Measurements from ENCODE around the gene SLC45A3. TPM values are rescaled to one million over a fixed set of nuclear protein-coding genes. Genes with fewer than 3 reads are reported as not detected.

SLC45A3 gene
- total RNA-seq, 1 donor from 2014 or later = 0.25 TPM

- intact Hi-C loops (cut with DNase I) = no loop called here
- H3K27me3 ChIP-seq = no peaks in the 10 kb centered on the region
- H3K36me3 ChIP-seq = no peaks in the 10 kb centered on the region
- peaks cover 13% of the 10 kb centered on the region for H3K4me1 ChIP-seq
- TF ChIP-seq CTCF (IDR thresholded peaks at IDR 0.05) = no peak
- TF ChIP-seq POLR2A (IDR thresholded peaks at IDR 0.05) = no peak
- no peak for TF ChIP-seq POLR2AphosphoS5 (IDR thresholded peaks at IDR 0.05; ENCODE audit: insufficient read depth in 1 of 2, low read depth in 1 of 2)
- H3K27ac ChIP-seq = no peak overlapping the region
- H3K9me3 ChIP-seq = no peaks in the 10 kb centered on the region
- DNase-seq (ENCODE audit: extremely low spot score in 2 of 2) = no peak
- no peak overlapping the region for H3K4me3 ChIP-seq
These were observed 28.7 kb upstream of the SLC45A3 start for GRCh38 chr1:205709059-205709398.

- DNase-seq (ENCODE audit: extremely low spot score in 2 of 2) = no peak
- Histone ChIP-seq H3K36me3 (no peaks in the 10 kb centered on the region), H3K4me3 (no peak overlapping the region), H3K4me1 (no peaks in the 10 kb centered on the region), H3K9me3 (no peaks in the 10 kb centered on the region), H3K27me3 (no peaks in the 10 kb centered on the region), H3K27ac (no peak overlapping the region)
- TF ChIP-seq POLR2A (IDR thresholded peaks at IDR 0.05) = no peak
- TF ChIP-seq POLR2AphosphoS5 (IDR thresholded peaks at IDR 0.05; ENCODE audit: insufficient read depth in 1 of 2, low read depth in 1 of 2) = no peak
- TF ChIP-seq CTCF (IDR thresholded peaks at IDR 0.05) = no peak
- intact Hi-C loops (cut with DNase I) = no loop called here
These were observed 26.5 kb upstream of the SLC45A3 start for GRCh38 chr1:205706601-205707502.

GRCh38 chr1:205704903-205705302, 24.6 kb upstream of the SLC45A3 start:
- H3K27ac ChIP-seq = no peak overlapping the region
- no peaks in the 10 kb centered on the region for H3K9me3 ChIP-seq
- peaks cover 6% of the 10 kb centered on the region for H3K4me1 ChIP-seq

DNA sequence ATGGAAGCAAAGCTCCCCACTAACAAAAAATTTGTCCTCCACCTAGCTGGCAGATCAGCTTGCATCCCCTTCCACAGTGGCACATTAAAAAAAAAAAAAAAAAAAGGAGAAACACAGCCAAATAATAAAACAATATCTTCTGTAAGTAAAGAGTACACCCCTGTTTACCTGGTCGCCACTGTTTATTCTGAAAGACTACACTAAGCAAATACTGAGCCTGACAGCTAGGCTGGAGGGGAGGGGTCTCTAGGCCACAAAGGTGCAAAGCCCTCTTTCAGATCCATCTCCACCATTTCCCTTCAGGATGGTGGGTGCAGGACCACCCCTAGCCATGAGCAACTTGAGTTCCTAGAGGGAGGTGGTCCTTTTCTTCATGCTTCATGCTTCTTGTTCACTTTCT, 22.8 kb upstream of the SLC45A3 start:
- Histone ChIP-seq H3K36me3 (no peaks in the 10 kb centered on the region), H3K9me3 (no peaks in the 10 kb centered on the region), H3K4me3 (no peak overlapping the region), H3K27ac (no peak overlapping the region), H3K27me3 (no peaks in the 10 kb centered on the region), H3K4me1 (peaks cover 6% of the 10 kb centered on the region)
- TF ChIP-seq CTCF (IDR thresholded peaks at IDR 0.05) (no peak), POLR2A (IDR thresholded peaks at IDR 0.05) (no peak), POLR2AphosphoS5 (IDR thresholded peaks at IDR 0.05; ENCODE audit: insufficient read depth in 1 of 2, low read depth in 1 of 2) (no peak)
- DNase-seq (ENCODE audit: extremely low spot score in 2 of 2) = no peak
- intact Hi-C loops (cut with DNase I) = no loop called here

More at GRCh38 chr1:205704903-205705302, 24.6 kb upstream of the SLC45A3 start:
- Histone ChIP-seq H3K27me3 (no peaks in the 10 kb centered on the region), H3K36me3 (no peaks in the 10 kb centered on the region), H3K4me3 (no peak overlapping the region)
- no peak for DNase-seq (ENCODE audit: extremely low spot score in 2 of 2)
- TF ChIP-seq POLR2AphosphoS5 (IDR thresholded peaks at IDR 0.05; ENCODE audit: insufficient read depth in 1 of 2, low read depth in 1 of 2) (no peak), CTCF (IDR thresholded peaks at IDR 0.05) (no peak), POLR2A (IDR thresholded peaks at IDR 0.05) (no peak)
- intact Hi-C loops (cut with DNase I) = no loop called here

GRCh38 chr1:205701891-205702290, 21.6 kb upstream of the SLC45A3 start:
- TF ChIP-seq POLR2AphosphoS5 (IDR thresholded peaks at IDR 0.05; ENCODE audit: insufficient read depth in 1 of 2, low read depth in 1 of 2) = no peak
- no peak for TF ChIP-seq CTCF (IDR thresholded peaks at IDR 0.05)
- TF ChIP-seq POLR2A (IDR thresholded peaks at IDR 0.05) = no peak
- H3K27me3 ChIP-seq = no peaks in the 10 kb centered on the region
- no peak for DNase-seq (ENCODE audit: extremely low spot score in 2 of 2)
- peaks cover 6% of the 10 kb centered on the region for H3K4me1 ChIP-seq
- H3K4me3 ChIP-seq = no peak overlapping the region
- no peaks in the 10 kb centered on the region for H3K36me3 ChIP-seq
- H3K9me3 ChIP-seq = no peaks in the 10 kb centered on the region
- intact Hi-C loops (cut with DNase I) = no loop called here
- H3K27ac ChIP-seq = no peak overlapping the region
